GM12878 (cell line): ENCODE data around the gene ESRRG. TPM values are rescaled to one million over a fixed set of nuclear protein-coding genes. Genes with fewer than 3 reads are reported as not detected.

Source experiments
- ATAC-seq: fragments of 200-7000 bp; cut with Tn5 transposase; 3 replicates; pipeline ENCODE4 v1.9.1; 2020; ENCODE audit warnings: mild to moderate bottlenecking, moderate library complexity
- BruUV-seq: library from RNA; stranded (reverse); fragments of 400-500 nt; replicated peaks from 2 replicates; lab custom pipeline; 2021; lab: Mats Ljungman, UMichigan
- CTCF ChIA-PET: fragments of 300-600 bp; sonication (Branson Sonifier 250); formaldehyde crosslinking; extraction: SDS; loops from one replicate; lab custom pipeline; 2021; ENCODE audit warnings: inconsistent platforms; lab: Yijun Ruan, JAX
- POLR2A ChIA-PET: fragments of 350-600 bp; formaldehyde crosslinking; extraction: SDS; loops from one replicate; lab custom pipeline; 2021; ENCODE audit warnings: inconsistent platforms; lab: Charles Lee
- RAD21 ChIA-PET: fragments of 300-600 bp; sonication (Branson Sonifier 250); formaldehyde crosslinking; loops from one replicate; lab custom pipeline; 2023; ENCODE audit warnings: antibody characterized with exemption; ENCODE audit not compliant: unreplicated experiment; lab: Charles Lee
- SMC1A ChIA-PET: fragments of 300-600 bp; sonication (Branson Sonifier 250); formaldehyde crosslinking; loops from one replicate; lab custom pipeline; 2023; ENCODE audit not compliant: unreplicated experiment, uncharacterized antibody; lab: Charles Lee
- DNase-seq: peaks from one replicate; pipeline ENCODE4 v3.0.0-alpha.2; 2011; ENCODE audit warnings: low read depth, low spot score
- FAIRE-seq: peaks from 3 replicates; lab custom pipeline; 2011; peaks lifted over from hg19 to GRCh38; lab: Jason Lieb, UNC
- H2AFZ ChIP-seq: 2 replicates; pipeline ENCODE4 v1.6.0; 2011; ENCODE audit warnings: low read depth, low read length, control low read depth; ENCODE audit not compliant: control insufficient read depth
- H3K27ac ChIP-seq: 2 replicates; pipeline ENCODE4 v1.5.1; 2011; ENCODE audit warnings: control low read depth; ENCODE audit not compliant: control insufficient read depth, insufficient read depth
- H3K27me3 ChIP-seq, 2 experiments: replicated peaks in 1 of 2; 2 replicates each; pipeline versions ENCODE4 v1.6.0 to v1.6.1; 2011; ENCODE audit warnings: low read length in 1 of 2; ENCODE audit not compliant: control insufficient read depth in 2 of 2, insufficient read depth in 2 of 2
- H3K36me3 ChIP-seq, 2 experiments: 2 replicates each; pipeline ENCODE4 v1.5.1; 2011; ENCODE audit warnings: low read length in 1 of 2; ENCODE audit not compliant: control insufficient read depth in 2 of 2, insufficient read depth in 2 of 2
- H3K4me1 ChIP-seq: 2 replicates; pipeline ENCODE4 v1.6.1; 2011; ENCODE audit warnings: mild to moderate bottlenecking, low read length, moderate library complexity, mixed read lengths; ENCODE audit not compliant: control insufficient read depth, insufficient read depth
- H3K4me2 ChIP-seq: 2 replicates; pipeline ENCODE4 v1.6.0; 2011; ENCODE audit warnings: control low read depth; ENCODE audit not compliant: control insufficient read depth, insufficient read depth
- H3K4me3 ChIP-seq: fragments of 200-600 bp; sonication (generic); 2 replicates; pipeline ENCODE4 v1.5.1; 2016
- H3K79me2 ChIP-seq: 2 replicates; pipeline ENCODE4 v1.6.0; 2011; ENCODE audit warnings: low read length; ENCODE audit not compliant: control insufficient read depth, insufficient read depth
- H3K9ac ChIP-seq: 2 replicates; pipeline ENCODE4 v1.8.0; 2011; ENCODE audit warnings: low read length, control low read depth, mixed read lengths; ENCODE audit not compliant: control insufficient read depth, insufficient read depth
- H3K9me3 ChIP-seq: replicated peaks from 3 replicates; pipeline ENCODE4 v1.5.1; 2011; ENCODE audit warnings: mild to moderate bottlenecking, low read length; ENCODE audit not compliant: control insufficient read depth, insufficient read depth
- H4K20me1 ChIP-seq: 2 replicates; pipeline ENCODE4 v1.6.0; 2011; ENCODE audit not compliant: control insufficient read depth, insufficient read depth
- ATF3 ChIP-seq: IDR thresholded peaks from 2 replicates; pipeline ENCODE4 v1.6.1; 2011; ENCODE audit warnings: low read depth, mild to moderate bottlenecking, low read length, moderate library complexity, borderline replicate concordance; ENCODE audit errors: extremely low read depth
- BCLAF1 ChIP-seq: fragments of 450-650 bp; IDR thresholded peaks from 2 replicates; pipeline ENCODE4 v1.6.1; 2017; ENCODE audit warnings: antibody characterized with exemption, mild to moderate bottlenecking, moderate library complexity
- CHD4 ChIP-seq: fragments of 200-600 bp; sonication (generic); IDR thresholded peaks from 2 replicates; pipeline ENCODE4 v1.6.1; 2016; ENCODE audit warnings: mild to moderate bottlenecking
- E4F1 ChIP-seq: fragments of 450-650 bp; IDR thresholded peaks from 2 replicates; pipeline ENCODE4 v1.6.1; 2018; ENCODE audit warnings: borderline replicate concordance, mild to moderate bottlenecking; ENCODE audit not compliant: partially characterized antibody
- GABPA ChIP-seq: IDR thresholded peaks from 2 replicates; pipeline ENCODE4 v1.6.1; 2014; ENCODE audit warnings: antibody characterized with exemption, low read depth, mild to moderate bottlenecking, inconsistent platforms
- IRF4 ChIP-seq: IDR thresholded peaks from 2 replicates; pipeline ENCODE4 v1.6.1; 2011; ENCODE audit warnings: low read depth, low read length
- MLLT1 ChIP-seq: fragments of 450-650 bp; IDR thresholded peaks from 2 replicates; pipeline ENCODE4 v1.6.1; 2016; ENCODE audit warnings: mild to moderate bottlenecking
- PAX5 ChIP-seq: IDR thresholded peaks from 2 replicates; pipeline ENCODE4 v1.6.1; 2011; ENCODE audit warnings: low read depth, low read length, borderline replicate concordance
- RFX5 ChIP-seq: IDR thresholded peaks from 2 replicates; pipeline ENCODE4 v1.6.1; 2011; ENCODE audit warnings: low read depth, low read length, improper control_type of control experiment
- RUNX3 ChIP-seq: IDR thresholded peaks from 2 replicates; pipeline ENCODE4 v1.6.1; 2012; ENCODE audit warnings: low read length, inconsistent platforms
- SIN3A ChIP-seq: IDR thresholded peaks from 2 replicates; pipeline ENCODE4 v1.6.1; 2012; ENCODE audit warnings: low read depth, low read length, improper control_type of control experiment
- SP1 ChIP-seq: IDR thresholded peaks from one replicate; pipeline ENCODE4 v1.6.1; 2011; ENCODE audit warnings: low read depth, low read length
- ZBED1 ChIP-seq: IDR thresholded peaks from 2 replicates; pipeline ENCODE4 v1.6.1; 2016; ENCODE audit warnings: borderline replicate concordance
- WGBS: methylation state at CpG from one replicate; pipeline ENCODE4 v1.1.6; 2016; ENCODE audit warnings: low lambda C conversion rate; ENCODE audit not compliant: insufficient replicate concordance, insufficient coverage; ENCODE audit errors: missing lambda C conversion rate; 5-methylcytosine and 5-hydroxymethylcytosine counted together
- in situ Hi-C: fragments of 300-500 bp; cut with MboI; formaldehyde crosslinking; loops from 9 replicates; pipeline ENCODE4 v1.14.3; 2018; ENCODE audit warnings: mixed read lengths
- intact Hi-C: fragments of 100-400 bp; cut with micrococcal nuclease; formaldehyde crosslinking; loops from one replicate; pipeline ENCODE4 v1.14.2; 2022; ENCODE audit not compliant: unreplicated experiment
- polyA plus RNA-seq, 11 experiments: library from polyadenylated mRNA; depleted of rRNA in 4 of 11; unstranded in 6 of 11; stranded (reverse) in 5 of 11; fragments of >200 nt; fragmentation: Nextera tagmentation in 4 of 11; fragmentation: Illumina TruSeq in 1 of 11; extraction: Ambion mirVana in 4 of 11; extraction: Trizol in 1 of 11; gene quantifications; 1 replicate in 1 of 11; 2 replicates in 10 of 11; pipeline versions ENCODE4 v1.2.1 to v1.2.3, GENCODE V29; 2011 to 2016; ENCODE audit warnings: inconsistent platforms in 2 of 11, missing spikeins in 2 of 11, low read depth in 1 of 11
- total RNA-seq, 4 experiments: library from RNA; depleted of rRNA in 3 of 4; stranded (reverse); fragments of >200 nt in 3 of 4; fragmentation: Illumina TruSeq in 1 of 4; extraction: Trizol in 1 of 4; gene quantifications; 2 replicates each; pipeline versions ENCODE4 v1.2.1 to v1.2.3, GENCODE V29; 2013 to 2021

The ESRRG gene
- total and polyA plus RNA-seq, 10 of the 15 experiments (the other 5 are each of a cell fraction or from before 2014, with no cell fraction given): 0.03 TPM; not detected in 9

GRCh38 chr1:216596281-216596862, 126.9 kb downstream of the ESRRG start:
- Histone ChIP-seq H3K36me3 (no peaks in the 10 kb centered on the region), H3K27me3 (no peaks in the 10 kb centered on the region), H3K9ac (no peak overlapping the region), H3K4me3 (no peak overlapping the region), H4K20me1 (no peaks in the 10 kb centered on the region), H3K79me2 (no peaks in the 10 kb centered on the region), H2AFZ (no peak overlapping the region), H3K9me3 (no peaks in the 10 kb centered on the region), H3K4me2 (no peak overlapping the region), H3K4me1 (no peaks in the 10 kb centered on the region), H3K27ac (no peak overlapping the region)
- ATAC-seq (no peak), DNase-seq (no peak), FAIRE-seq (no peak)
- intact Hi-C loops: no loop called here
- RAD21 ChIA-PET: no interaction called here
- CTCF ChIA-PET: interaction anchor here (1.1 kb wide), 1 partner anchor 886 kb away, joined by 3 read pairs; no protein-coding TSS in a partner anchor
- WGBS: 35% methylated on average over 7 of the region's 7 CpGs
- TF ChIP-seq SP1 (no peak), SIN3A (no peak), BCLAF1 (no peak), GABPA (no peak), PAX5 (no peak), RFX5 (no peak), ATF3 (no peak), RUNX3 (no peak), ZBED1 (no peak), MLLT1 (no peak), CHD4 (no peak), E4F1 (no peak), IRF4 (no peak)
- POLR2A ChIA-PET: no interaction called here
- in situ Hi-C loops: no loop called here
- BruUV-seq: no TSS peak
- SMC1A ChIA-PET: no interaction called here
